GM19193 (cell line): ENCODE data around the gene PPY.

Source experiments
- POLR2A ChIP-seq: IDR thresholded peaks from 4 replicates; pipeline ENCODE4 v1.6.1; 2011; ENCODE audit not compliant: insufficient read depth, insufficient read length; ENCODE audit errors: extremely low read depth

The PPY gene

GRCh38 chr17:43945074-43945829, 3.0 kb upstream of the PPY start:
- TF ChIP-seq POLR2A: no peak

- TF ChIP-seq POLR2A: no peak
These were observed 1.6 kb downstream of the PPY start for GRCh38 chr17:43940630-43941029.

- no peak for TF ChIP-seq POLR2A
These were observed 2.4 kb downstream of the PPY start for GRCh38 chr17:43939886-43940285.

GRCh38 chr17:43938838-43939182, 3.5 kb downstream of the PPY start:
- no peak for TF ChIP-seq POLR2A

- TF ChIP-seq POLR2A: no peak
These were observed 5.8 kb downstream of the PPY start for GRCh38 chr17:43936434-43936833.

- no peak for TF ChIP-seq POLR2A
These were observed 6.4 kb downstream of the PPY start for GRCh38 chr17:43935926-43936261.

- TF ChIP-seq POLR2A: no peak
These were observed 6.9 kb downstream of the PPY start for GRCh38 chr17:43935204-43935925.

GRCh38 chr17:43932923-43933322, 9.4 kb downstream of the PPY start:
- no peak for TF ChIP-seq POLR2A

- no peak for TF ChIP-seq POLR2A
These were observed 9.9 kb downstream of the PPY start for GRCh38 chr17:43932357-43932756.

- no peak for TF ChIP-seq POLR2A
These were observed 11.2 kb downstream of the PPY start for GRCh38 chr17:43931062-43931571.

GRCh38 chr17:43928609-43929008, 13.7 kb downstream of the PPY start:
- no peak for TF ChIP-seq POLR2A

GRCh38 chr17:43927060-43927864, 15.0 kb downstream of the PPY start:
- TF ChIP-seq POLR2A: no peak

- no peak for TF ChIP-seq POLR2A
These were observed 17.7 kb downstream of the PPY start for GRCh38 chr17:43924558-43924957.

GRCh38 chr17:43920500-43921095, 21.7 kb downstream of the PPY start:
- TF ChIP-seq POLR2A: no peak

GRCh38 chr17:43918026-43918389, 24.3 kb downstream of the PPY start:
- TF ChIP-seq POLR2A: no peak
